Esophagus squamous epithelium (tissue), 5 donors: ENCODE measurements around the gene CLEC11A. TPM values are rescaled to one million over a fixed set of nuclear protein-coding genes. Genes with fewer than 3 reads are reported as not detected.
A peak's percentile ranks its signal among the peaks of the same experiment; 100 is the strongest.

Experiments used
- DNase-seq: peaks from one replicate; lab custom pipeline; 2025; lab: John Stamatoyannopoulos, UW
- H3K27ac ChIP-seq, 4 donors: fragments of 200-600 bp; sonication (generic); one replicate each; pipeline ENCODE4 v1.5.1; 2016 to 2019; ENCODE audit warnings: mild to moderate bottlenecking in 1 of 4
- H3K27me3 ChIP-seq, 4 donors: fragments of 200-600 bp; sonication (generic); 1 replicate in 3 of 4; 2 replicates in 1 of 4; pipeline versions ENCODE4 v1.5.1 to v1.6.0; 2017 to 2021; ENCODE audit warnings: antibody characterized with exemption in 1 of 4
- H3K36me3 ChIP-seq, 3 donors: fragments of 200-600 bp; sonication (generic); one replicate each; pipeline ENCODE4 v1.5.1; 2016 to 2019
- H3K4me1 ChIP-seq, 3 donors: fragments of 200-600 bp; sonication (generic); one replicate each; pipeline ENCODE4 v1.5.1; 2017 to 2019
- H3K4me3 ChIP-seq, 4 donors: fragments of 200-600 bp; sonication (generic); 1 replicate in 3 of 4; 2 replicates in 1 of 4; pipeline ENCODE4 v1.5.1; 2016 to 2019; ENCODE audit warnings: mild to moderate bottlenecking in 2 of 4, moderate library complexity in 1 of 4
- H3K9me3 ChIP-seq, 3 donors: fragments of 200-600 bp; sonication (generic); one replicate each; pipeline ENCODE4 v1.5.1; 2016 to 2019
- POLR2A ChIP-seq, 4 donors: fragments of 450-650 bp; IDR thresholded peaks; one replicate each; pipeline ENCODE4 v1.6.1; 2017; ENCODE audit warnings: antibody characterized with exemption in 4 of 4, mild to moderate bottlenecking in 4 of 4, moderate library complexity in 3 of 4
- WGBS, 2 donors: methylation state at CpG; one replicate each; pipeline ENCODE4 v1.1.5; 2018; 5-methylcytosine and 5-hydroxymethylcytosine counted together
- intact Hi-C: fragments of 100-400 bp; cut with DNase I; formaldehyde crosslinking; loops from one replicate; pipeline ENCODE4 v1.15.0; 2022
- total RNA-seq, 4 donors: library from RNA; depleted of rRNA; stranded (reverse); fragments of >200 nt; gene quantifications; one replicate each; pipeline ENCODE4 v1.1.0, GENCODE V29; 2016
- TF ChIP-seq, protein P1 (sequence below), 6 experiments: fragments of 450-650 bp in 4 of 6; fragments of 200-600 bp in 2 of 6; sonication (generic) in 2 of 6; IDR thresholded peaks; one replicate each; pipeline ENCODE4 v1.5.1; 2016 to 2019; ENCODE audit warnings: antibody characterized with exemption in 6 of 6, mild to moderate bottlenecking in 4 of 6, moderate library complexity in 4 of 6
- donor health status: DM: yes; HTN: yes; CAD: no.

The CLEC11A gene
- 10 to 100 TPM in 1 of 4 donors, 1 to 10 TPM in 2, under 1 TPM in 1; 0.80 to 11.1 (median 3.9) TPM for total RNA-seq

DNA sequence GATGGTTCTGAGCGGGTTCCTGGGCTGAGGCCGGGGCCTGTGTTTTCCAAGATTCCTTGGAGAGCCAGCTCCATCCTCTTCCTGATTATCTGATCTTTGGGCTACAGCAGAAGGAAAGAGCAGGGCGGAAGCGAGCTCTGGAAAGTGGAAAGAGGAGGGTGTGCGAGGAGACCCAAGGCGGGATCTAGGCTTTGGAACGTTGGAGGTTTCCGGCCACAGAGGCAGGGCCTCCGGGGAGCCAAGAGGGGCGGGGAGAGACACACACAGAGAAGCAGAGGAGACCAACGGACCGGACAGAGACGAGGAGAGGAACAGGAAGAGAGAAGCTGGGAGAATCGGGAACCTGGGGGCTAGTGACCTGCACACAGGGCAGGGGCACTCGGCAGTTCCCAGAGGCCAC, at the start of gene CLEC11A:
Gene CLEC11A, plus strand, starts transcription at position 296 of the 400 bp plus-strand sequence. CDS start 162 bp downstream, outside the sequence.
- intact Hi-C loops, result no loop called here
- no peak for DNase-seq
- 12 to 33% methylated on average over 9 to 14 of the region's 15 CpGs for WGBS, 2 donors
- peaks cover 22 to 79% (median 44%) of the 10 kb centered on the region in 3 donors for H3K4me1 ChIP-seq
- peak within 1 kb of the TSS; percentile 55 to 74 (median 64) for H3K4me3 ChIP-seq
- H3K27ac ChIP-seq, result peak within 1 kb of the TSS; percentile 58 to 78 (median 74)
- H3K27me3 ChIP-seq, result peaks cover 0 to 94% (median 9%) of the 10 kb centered on the region in 4 donors
- H3K9me3 ChIP-seq, result no peaks in the 10 kb centered on the region
- no peaks in the 10 kb centered on the region for H3K36me3 ChIP-seq
- no peak for TF ChIP-seq POLR2A (IDR thresholded peaks at IDR 0.05)
- TF ChIP-seq, protein P1, sequence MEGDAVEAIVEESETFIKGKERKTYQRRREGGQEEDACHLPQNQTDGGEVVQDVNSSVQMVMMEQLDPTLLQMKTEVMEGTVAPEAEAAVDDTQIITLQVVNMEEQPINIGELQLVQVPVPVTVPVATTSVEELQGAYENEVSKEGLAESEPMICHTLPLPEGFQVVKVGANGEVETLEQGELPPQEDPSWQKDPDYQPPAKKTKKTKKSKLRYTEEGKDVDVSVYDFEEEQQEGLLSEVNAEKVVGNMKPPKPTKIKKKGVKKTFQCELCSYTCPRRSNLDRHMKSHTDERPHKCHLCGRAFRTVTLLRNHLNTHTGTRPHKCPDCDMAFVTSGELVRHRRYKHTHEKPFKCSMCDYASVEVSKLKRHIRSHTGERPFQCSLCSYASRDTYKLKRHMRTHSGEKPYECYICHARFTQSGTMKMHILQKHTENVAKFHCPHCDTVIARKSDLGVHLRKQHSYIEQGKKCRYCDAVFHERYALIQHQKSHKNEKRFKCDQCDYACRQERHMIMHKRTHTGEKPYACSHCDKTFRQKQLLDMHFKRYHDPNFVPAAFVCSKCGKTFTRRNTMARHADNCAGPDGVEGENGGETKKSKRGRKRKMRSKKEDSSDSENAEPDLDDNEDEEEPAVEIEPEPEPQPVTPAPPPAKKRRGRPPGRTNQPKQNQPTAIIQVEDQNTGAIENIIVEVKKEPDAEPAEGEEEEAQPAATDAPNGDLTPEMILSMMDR (IDR thresholded peaks at IDR 0.05), result no peak

- intact Hi-C loops, result no loop called here
- TF ChIP-seq, protein P1 (IDR thresholded peaks at IDR 0.05), result no peak
- TF ChIP-seq POLR2A (IDR thresholded peaks at IDR 0.05), result no peak
- WGBS, 2 donors, result 43% methylated on average over 1 of the region's 1 CpG; no CpG with 5 or more reads in 1 of the 2 donors
These were observed 46.5 kb upstream of the CLEC11A start for GRCh38 chr19:50676625-50677197.

DNA sequence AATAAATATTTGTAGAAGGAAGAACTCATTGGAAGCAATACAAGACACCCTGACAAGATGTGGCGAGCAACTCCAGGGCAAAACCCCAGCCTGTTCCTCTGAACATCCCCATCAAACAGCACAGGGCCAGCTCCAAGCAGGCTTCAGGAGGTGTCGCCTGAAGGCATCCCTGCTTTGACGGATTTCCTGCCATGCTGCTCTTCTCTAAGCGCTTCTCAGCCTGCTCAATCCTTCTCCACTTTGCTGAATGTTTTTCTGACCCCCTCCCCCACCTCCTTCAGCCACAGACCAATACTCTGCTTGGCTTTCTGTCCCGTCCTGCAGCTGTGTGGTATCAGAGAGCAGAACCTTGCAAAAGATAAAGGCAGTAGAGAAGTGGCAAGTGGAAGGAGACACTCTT, 45.5 kb upstream of the CLEC11A start:
- Histone ChIP-seq H3K9me3 (no peaks in the 10 kb centered on the region), H3K27me3 (peaks cover 0 to 78% (median 0%) of the 10 kb centered on the region in 4 donors), H3K27ac (no peak overlapping the region), H3K4me3 (no peak overlapping the region), H3K36me3 (no peaks in the 10 kb centered on the region), H3K4me1 (peaks cover 0 to 5% (median 0%) of the 10 kb centered on the region in 3 donors)
- TF ChIP-seq, protein P1 (IDR thresholded peaks at IDR 0.05), result no peak
- TF ChIP-seq POLR2A (IDR thresholded peaks at IDR 0.05), result no peak
- 41 to 56% methylated on average over 4 to 5 of the region's 5 CpGs for WGBS, 2 donors
- no peak for DNase-seq
- intact Hi-C loops, result no loop called here

More at GRCh38 chr19:50676625-50677197, 46.5 kb upstream of the CLEC11A start:
- Histone ChIP-seq H3K27ac (no peak overlapping the region), H3K36me3 (no peaks in the 10 kb centered on the region), H3K4me1 (peaks cover 0 to 5% (median 0%) of the 10 kb centered on the region in 3 donors), H3K9me3 (no peaks in the 10 kb centered on the region), H3K4me3 (no peak overlapping the region), H3K27me3 (peaks cover 0 to 80% (median 0%) of the 10 kb centered on the region in 4 donors)
- no peak for DNase-seq

GRCh38 chr19:50678323-50678722, 44.8 kb upstream of the CLEC11A start:
- no peak overlapping the region for H3K4me3 ChIP-seq
- H3K27me3 ChIP-seq, result peaks cover 0 to 77% (median 0%) of the 10 kb centered on the region in 4 donors
- intact Hi-C loops, result no loop called here
- H3K36me3 ChIP-seq, result no peaks in the 10 kb centered on the region
- H3K27ac ChIP-seq, result no peak overlapping the region
- peaks cover 0 to 5% (median 0%) of the 10 kb centered on the region in 3 donors for H3K4me1 ChIP-seq
- H3K9me3 ChIP-seq, result no peaks in the 10 kb centered on the region
- 30 to 52% methylated on average over 3 of the region's 3 CpGs for WGBS, 2 donors
- no peak for TF ChIP-seq POLR2A (IDR thresholded peaks at IDR 0.05)
- TF ChIP-seq, protein P1 (IDR thresholded peaks at IDR 0.05), result no peak
- no peak for DNase-seq
